HG02870 (cell line): Measurements from ENCODE around the gene ZNF823.
"Not testable (repeated sequence)": the region's sequence is repeated elsewhere in the genome, so short reads cannot be mapped to it uniquely, and the experiment has no call there.

ENCODE experiments used
- ATAC-seq: cut with Tn5 transposase; IDR thresholded peaks from one replicate; pipeline ENCODE4 v1.9.1; 2021; ENCODE audit warnings: mild to moderate bottlenecking, moderate library complexity; ENCODE audit not compliant: unreplicated experiment

ZNF823 gene

DNA sequence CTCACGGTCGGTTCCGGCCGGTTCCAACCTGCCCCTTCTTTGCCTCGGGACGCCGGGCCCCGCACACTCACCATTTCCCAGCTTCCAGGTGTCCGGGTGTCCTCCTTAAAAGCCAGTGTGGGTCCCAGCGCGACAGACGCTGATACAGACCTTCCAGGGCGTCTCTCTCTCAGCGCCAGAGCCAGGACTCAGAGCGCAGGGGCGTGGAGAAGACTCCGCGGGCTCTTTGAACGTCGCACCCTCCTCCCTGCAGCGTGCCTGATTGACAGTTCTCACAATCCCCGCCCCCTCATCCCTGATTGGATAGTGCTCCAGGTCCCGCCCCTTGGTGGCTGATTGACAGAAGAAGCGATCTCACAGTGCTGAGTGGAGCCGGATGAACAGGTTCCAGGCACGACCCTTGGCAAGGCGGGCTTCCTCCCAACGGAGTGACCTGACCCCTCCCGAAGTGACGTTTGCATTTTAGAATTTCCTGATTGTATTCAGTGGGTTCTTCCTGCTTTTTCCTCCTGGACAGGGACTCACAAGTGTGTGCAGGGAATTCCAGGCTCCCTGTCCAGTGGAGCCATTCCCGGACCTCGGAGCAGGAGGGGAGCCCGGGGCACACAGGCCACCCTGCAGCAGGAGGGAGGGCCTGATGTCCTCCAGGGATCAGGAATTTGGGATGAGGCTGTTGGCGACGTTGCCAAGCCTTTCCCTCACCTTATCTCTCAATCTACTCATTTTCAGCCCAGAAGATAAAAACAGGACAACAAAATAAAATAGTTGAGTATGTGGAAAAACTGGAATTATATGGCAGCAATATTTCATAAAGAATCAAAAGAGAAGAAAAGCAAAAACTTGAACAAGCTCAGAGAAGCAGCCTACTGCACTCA lies at the start of gene ZNF823:
Gene ZNF823 (minus strand): TSS at position 201 of the 875 bp plus-strand sequence. CDS start 127 bp downstream, at position 74.
- peak; percentile 90 for ATAC-seq

DNA sequence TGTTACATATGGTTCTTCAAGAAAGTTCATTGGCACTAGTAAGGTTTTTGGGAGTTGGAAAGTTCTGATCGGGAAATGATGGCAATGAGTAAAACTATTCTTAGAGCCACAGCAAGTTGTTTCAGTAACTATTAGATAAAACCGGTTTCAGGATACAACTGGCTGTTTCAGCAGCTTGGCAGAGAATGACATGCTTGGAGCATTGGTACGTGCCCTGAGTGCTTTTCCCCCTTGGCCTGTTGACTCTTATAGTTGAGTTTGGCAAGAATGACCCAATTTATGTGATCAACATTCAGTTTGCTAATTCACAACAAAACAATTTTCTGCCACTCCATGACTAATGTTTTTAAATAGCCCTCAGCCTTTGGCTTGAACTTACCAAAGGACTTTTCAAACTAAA lies 48.8 kb upstream of the ZNF823 start:
- no peak for ATAC-seq

DNA sequence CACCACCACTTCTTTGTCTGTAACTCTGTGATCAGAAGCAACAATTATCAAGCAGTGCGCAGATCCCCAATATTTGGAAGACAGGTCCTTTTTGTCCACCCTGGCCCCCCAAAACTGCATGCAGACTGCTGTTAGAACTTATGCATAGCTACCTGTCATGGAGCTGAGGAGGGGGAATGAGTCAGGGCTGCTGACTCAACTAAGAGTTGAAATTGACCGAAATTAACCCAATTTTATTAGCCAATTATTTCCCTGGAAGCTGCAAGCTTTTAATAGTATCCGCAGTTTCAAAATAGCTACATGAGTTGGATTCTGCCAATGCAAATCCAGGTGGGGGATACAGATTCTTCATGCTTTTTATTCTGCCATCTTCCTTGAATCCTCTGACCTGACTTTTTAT lies 45.6 kb upstream of the ZNF823 start:
- no peak for ATAC-seq

DNA sequence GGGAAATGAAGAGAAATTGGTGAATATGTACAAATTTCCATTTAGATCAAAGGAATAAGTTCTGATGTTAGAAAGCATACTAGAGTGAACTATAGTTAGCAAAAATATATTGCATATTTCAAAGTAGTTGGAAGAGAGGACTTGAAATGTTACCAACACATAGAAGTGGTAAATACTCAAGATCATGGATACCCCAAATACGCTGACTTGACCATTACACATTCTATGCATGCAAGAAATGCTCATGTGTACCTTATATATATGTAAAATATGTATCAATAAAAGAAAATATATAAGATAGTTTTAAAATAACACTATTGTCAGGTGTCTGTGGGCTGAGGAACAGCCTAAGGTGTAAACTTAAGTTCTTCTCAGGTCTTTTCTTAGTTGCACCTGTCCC lies 45.0 kb upstream of the ZNF823 start:
- no peak for ATAC-seq

DNA sequence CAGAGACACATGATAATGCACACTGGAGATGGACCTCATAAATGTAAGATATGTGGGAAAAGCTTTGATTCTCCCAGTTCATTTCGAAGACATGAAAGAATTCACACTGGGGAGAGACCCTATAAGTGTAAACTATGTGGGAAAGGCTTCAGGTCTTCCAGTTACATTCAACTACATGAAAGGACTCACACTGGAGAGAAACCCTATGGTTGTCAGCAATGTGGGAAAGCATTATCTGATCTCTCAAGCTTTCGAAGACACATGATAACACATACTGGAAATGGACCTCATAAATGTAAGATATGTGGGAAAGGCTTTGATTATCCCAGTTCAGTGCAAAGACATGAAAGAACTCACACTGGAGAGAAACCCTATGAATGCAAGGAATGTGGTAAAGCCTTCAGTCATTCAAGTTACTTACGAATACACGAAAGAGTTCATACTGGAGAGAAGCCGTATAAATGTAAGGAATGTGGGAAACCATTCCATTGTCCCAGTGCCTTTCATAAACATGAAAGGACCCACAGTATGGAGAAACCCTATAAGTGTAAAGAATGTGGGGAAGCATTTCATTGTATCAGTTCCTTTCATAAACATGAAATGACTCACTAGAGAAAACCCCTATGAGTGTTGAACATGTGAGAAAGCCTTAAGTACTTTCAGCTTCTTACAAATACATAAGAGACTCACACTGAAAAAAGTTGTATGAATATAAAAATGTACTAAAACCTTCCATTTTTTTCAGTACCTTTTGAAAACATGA lies 42.7 kb upstream of the ZNF823 start:
- ATAC-seq = no peak

DNA sequence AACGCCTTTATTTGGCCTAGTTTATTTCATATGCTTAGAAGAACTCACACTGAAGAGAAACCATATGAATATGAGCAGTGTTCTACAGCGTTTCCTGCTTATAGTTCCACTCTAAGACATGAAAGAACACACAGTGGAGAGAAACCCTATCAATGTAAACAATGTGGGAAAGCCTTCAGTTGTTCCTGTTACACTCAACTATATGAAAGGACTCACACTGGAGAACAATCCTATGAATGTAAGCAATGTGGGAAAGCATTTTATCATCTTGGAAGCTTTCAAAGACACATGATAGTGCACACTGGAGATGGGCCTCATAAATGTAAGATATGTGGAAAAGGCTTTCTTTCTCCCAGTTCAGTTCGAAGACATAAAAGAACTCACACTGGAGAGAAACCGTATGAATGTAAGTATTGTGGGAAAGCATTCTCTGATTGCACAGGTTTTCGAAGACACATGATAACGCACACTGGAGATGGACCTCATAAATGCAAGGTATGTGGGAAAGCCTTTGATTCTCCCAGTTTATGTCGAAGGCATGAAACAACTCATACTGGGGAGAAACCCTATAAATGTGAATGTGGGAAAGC lies 41.8 kb upstream of the ZNF823 start:
- no peak for ATAC-seq

DNA sequence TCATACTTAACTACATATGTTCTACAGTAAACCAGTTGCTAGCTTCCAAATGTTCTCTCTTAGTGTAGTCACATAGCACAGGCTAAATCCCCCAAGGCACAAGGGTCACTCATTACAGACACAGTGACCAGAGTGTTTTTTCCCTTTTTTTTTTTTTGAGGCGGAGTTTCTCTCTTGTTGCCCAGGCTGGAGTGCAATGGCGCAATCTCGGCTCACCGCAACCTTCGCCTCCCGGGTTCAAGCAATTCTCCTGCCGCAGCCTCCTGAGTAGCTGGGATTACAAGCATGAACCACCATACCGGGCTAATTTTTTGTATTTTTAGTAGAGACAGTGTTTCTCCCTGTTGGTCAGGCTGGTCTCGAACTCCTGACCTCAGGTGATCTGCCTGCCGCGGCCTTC lies 37.9 kb upstream of the ZNF823 start:
- not testable (repeated sequence) for ATAC-seq

DNA sequence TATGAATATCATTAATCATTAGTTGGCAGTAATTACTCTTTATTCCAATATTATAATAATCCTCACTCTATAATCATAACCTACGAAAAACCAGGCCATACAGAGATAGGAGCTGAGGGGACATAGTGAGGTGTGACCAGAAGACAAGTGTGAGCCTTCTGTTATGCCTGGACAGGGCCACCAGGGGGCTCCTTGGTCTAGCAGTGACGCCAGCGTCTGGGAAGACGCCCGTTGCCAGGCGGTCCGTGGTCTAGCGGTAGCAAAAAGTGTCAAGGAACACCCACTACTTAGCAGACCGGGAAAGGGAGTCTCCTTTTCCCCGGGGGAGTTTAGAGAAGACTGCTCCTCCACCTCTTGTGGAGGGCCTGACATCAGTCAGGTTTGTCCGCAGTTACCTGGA lies 32.8 kb upstream of the ZNF823 start:
- not testable (repeated sequence) for ATAC-seq

DNA sequence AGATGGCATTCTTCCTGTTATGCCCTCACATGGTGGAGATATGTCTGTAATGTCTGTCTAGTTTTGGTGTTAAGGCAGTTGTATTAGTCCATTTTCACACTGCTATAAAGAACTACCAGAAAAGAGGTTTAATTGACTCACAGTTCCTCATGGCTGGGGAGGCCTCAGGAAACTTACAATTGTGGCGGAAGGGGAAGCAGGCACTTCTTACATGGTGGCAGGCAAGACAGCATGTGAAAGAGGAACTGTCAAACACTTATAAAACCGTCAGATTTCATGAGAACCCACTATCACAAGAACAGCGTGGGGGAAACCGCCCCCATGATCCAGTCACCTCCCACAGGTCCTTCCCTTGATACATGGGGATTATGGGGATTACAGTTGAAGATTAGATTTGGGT lies 31.2 kb upstream of the ZNF823 start:
- ATAC-seq = no peak

DNA sequence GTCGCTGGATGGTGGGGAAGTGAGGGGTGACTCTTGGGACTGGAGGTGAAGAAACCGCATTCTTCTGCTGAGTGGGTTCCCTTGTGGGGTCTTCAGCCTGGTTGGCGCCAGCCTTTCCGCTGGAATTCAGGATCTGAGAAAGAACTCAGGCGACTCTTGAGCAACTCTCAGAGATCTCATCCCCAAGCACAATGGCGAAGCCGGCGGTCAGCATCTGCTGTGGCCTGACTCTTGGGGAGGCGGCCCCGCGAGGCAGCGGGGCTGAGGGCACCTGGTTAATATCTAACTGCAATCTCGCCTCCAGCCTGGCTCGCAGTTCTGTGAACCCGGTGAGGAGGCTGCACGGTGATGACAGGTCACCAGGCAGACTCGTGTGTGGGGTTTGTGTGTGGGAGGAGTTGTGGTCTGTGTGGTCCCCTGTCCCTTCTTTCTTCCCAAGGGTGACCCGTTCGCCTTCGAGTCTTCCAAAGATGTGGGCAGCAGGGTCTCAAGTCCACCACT lies 28.9 kb upstream of the ZNF823 start:
- ATAC-seq = no peak

DNA sequence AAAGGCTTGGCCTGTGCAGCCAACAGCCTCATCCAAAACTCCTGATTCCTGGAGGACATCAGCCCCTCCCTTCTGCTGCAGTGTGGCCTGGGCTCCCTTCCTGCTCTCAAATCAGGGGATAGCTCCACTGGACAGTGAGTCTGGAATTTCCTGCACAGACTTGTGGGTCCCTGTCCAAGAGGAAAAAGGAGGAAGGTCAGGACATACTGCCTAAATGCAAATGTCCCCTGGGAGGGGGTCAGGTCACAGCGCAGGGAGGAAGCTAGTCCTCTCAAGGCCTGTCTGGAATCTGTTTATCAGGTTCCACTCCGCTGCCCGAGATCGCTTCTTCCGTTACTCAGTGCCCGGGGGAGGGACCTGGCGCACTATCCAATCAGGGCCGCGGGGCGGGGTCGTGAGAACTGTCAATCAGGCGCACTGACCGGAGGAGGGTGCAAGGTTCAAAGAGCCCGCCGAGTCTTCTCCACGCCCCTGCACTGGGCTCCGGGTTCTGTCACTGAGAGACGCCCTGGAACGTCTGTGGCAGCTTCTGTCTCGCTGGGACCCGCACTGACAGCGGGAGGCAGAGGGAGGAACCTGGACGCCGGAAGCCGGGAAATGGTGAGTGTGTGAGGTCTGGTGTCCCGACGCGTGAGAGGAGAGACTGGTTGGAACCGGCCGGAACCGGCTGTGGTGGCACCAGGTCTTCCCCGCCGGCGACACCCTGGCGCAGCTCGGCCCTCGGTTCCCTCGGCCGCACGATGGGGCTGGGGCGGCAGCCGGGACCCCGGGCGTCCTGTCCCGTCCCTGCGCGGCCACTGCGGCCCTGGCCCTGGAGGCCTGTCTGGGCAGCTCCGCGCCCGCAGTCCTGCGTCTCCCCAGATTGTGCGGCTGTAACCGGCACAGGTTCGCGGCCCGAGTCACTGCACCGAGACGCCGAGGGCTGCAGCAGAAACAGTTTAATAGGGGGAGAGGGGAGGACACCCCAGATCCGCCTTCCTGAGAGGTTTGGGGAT lies 28.1 kb upstream of the ZNF823 start, which contains the start of gene ZNF441:
Gene ZNF441 (plus strand): TSS at position 404 of the 995 bp plus-strand sequence. CDS start 194 bp downstream, at position 598.
- peak; percentile 95 for ATAC-seq

DNA sequence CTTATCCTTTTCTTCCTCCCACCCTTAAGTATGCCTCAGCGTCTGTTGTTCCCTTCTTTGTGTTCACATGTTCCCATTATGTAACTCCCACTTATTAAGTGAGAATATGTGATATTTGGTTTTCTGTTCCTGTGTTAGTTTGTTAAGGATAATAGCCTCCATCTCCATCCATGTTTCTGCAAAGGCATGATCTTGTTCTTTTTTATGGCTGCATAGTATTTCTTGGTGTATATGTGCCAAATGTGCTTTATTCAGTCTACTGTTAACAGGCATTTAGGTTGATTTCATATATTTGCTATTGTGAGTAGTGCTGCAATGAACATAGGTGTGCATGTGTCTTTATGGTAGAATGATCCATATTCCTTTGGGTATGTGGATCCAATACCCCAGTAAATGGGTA lies 24.9 kb upstream of the ZNF823 start:
- no peak for ATAC-seq

DNA sequence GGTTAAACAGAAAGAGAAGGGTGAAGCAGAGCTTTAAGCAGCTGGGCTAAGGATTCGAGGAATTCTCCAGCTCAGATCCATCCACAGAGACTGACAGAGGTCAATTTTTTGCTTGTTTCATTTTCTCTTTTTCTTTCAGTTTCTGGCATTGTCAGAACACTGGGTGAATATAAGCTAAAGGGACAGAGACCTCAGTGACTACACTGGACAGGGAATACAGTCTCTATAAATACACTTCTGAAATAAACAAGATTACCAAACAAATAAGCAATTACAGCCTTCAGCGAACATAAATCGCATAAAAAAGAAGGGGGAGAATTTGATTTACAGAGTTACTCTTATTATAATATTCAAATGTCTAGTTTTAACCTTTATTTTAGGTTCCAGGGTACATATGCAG lies 24.4 kb upstream of the ZNF823 start:
- ATAC-seq = no peak

DNA sequence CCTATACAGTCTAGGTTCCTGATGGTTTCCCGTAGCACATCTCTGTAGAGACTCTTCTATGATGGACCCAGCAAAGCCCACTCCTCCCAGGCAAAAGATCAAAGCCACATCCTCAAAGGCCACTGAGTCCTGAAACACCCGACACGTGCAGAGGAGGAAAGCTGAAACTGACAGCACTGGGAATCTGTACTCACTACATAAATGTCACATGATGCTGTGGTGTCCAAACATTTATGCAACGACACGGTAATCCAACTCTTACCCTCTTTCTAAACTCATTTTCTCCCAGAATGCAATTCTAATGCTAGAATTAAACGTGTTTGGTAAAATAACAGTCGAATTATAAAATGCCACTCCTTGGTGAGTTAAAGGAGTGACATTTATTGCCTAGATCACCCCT lies 21.1 kb upstream of the ZNF823 start:
- ATAC-seq = no peak

DNA sequence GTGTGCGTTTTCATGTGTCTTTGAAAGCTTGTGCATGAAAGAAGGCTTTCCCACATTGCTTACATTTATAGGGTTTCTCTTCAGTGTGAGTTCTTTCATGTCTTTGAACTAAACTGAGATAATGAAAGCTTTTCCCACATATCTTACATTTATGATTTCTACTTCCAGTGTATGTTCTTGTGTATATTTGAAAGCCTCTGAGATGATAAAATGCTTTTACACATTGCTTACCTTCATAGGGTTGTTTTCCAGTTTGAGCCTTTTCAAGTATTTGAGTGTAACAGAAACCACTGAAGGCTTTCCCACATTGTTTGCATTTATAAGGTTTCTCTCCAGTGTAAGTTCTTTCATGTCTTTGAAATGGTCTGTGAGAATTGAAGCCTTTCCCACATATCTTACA lies 18.2 kb upstream of the ZNF823 start:
- ATAC-seq = no peak

DNA sequence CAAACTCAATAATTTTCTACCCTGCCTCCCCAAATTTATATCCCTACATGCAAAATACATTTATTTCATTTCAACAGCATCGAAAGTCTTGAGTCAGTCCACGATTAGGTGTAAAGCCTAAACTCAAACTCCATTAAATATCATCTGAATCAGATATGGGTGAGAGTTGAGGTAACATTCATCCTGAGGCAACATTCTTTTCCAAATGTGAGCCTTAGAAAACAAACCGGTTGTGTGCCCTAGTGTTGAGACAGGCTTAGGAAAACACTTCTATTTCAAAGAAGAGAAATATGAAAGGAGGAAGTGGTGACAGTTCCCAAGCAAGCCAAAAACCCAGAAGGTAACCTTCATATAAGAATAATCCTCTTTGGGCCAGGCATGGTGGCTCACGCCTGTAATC lies 15.9 kb upstream of the ZNF823 start:
- ATAC-seq = no peak

DNA sequence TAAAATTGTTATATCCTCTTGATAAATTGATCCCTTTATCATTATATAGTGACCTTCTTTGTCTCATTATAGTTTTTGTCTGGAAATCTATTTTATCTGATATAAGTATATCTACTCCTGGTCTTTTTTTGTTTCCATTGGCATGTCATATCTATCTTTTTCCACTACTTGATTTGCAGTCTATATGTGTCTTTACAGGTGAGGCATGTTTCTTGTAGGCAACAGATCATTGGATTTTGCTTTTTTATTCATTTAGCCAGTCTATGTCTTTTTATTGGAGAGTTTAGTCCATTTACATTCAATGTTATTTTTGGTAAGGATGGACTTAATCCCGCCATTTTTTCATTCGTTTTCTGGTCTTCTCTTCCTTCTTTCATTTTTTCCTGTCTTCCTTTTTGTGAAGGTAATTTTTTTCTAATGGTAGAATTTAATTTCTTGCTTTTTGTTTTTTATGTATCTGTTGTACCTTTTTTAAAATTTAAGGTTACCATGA lies 13.5 kb upstream of the ZNF823 start:
- ATAC-seq = no peak

DNA sequence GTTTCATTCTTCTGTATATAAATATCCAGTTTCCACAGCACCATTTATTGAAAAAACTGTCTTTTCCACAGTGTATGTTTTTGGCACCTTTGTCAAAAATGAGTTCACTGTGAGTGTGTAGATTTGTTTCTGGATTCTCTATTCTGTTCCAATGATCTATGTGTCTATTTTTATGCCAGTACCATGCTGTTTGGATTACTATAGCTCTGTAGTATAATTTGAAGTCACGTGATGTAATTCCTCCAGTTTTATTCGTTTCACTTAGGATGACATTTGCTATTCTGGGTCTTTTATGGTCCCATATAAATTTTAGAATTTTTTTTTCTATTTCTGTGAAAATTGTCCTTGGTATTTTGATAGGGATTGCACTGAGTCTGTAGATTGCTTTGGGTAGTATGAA lies 11.0 kb upstream of the ZNF823 start:
- ATAC-seq = no peak

DNA sequence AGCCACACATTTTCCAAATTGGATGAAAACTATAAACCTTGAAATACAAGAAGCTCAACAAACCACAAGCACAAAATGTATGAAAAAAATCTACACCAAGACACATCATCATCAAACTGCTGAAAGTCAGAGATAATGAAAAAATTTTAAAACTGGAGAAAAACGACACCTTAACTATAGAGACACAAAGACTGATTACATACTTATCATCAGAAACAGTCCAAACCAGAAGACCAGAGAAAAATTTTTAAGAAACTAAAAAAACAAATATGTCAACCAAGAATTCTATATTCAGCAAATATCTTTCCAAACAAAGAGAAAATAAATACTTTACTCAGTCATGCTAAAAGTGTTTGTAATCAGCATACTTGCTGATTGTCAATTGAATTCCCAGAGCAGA lies 8.5 kb upstream of the ZNF823 start:
- ATAC-seq = no peak

DNA sequence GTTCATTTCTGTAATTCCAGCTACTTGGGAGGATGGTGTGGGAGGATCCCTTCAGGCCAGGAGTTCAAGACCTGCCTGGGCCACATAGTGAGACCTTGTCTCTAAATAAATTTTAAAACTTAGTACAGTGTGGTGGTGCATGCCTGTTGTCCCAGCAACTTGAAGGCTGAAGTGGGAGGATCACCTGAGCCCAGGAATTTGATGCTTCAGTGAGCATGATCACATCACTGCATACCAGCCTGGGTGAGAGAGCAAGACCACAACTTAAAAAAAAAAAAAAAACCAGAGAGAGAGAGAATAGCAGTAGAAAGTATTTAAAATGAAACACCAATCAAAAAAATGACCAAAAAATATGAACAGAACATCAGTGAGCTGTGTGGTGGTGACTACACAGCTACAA lies 7.1 kb upstream of the ZNF823 start:
- no peak for ATAC-seq
